Inflammatory macrophage (primary cell): ENCODE data around the gene RDH16.
"Not testable (repeated sequence)": the region's sequence is repeated elsewhere in the genome, so short reads cannot be mapped to it uniquely, and the experiment has no call there.

Source experiments
- DNase-seq, 2 donors: peaks; one replicate each; pipeline ENCODE4 v3.0.0-alpha.2; 2020 to 2022

RDH16 gene

GRCh38 chr12:56916996-56917333, 40.4 kb downstream of the RDH16 start:
- DNase-seq = no peak

GRCh38 chr12:56916296-56916995, 41.0 kb downstream of the RDH16 start:
- no peak for DNase-seq

- DNase-seq = no peak
Observed at GRCh38 chr12:56914724-56915123, 42.7 kb downstream of the RDH16 start.

GRCh38 chr12:56914256-56914655, 43.2 kb downstream of the RDH16 start:
- no peak for DNase-seq

GRCh38 chr12:56909403-56909802, 48.0 kb downstream of the RDH16 start:
- not testable (repeated sequence) for DNase-seq

GRCh38 chr12:56908136-56908535, 49.3 kb downstream of the RDH16 start:
- no peak for DNase-seq

- no peak for DNase-seq
Observed at GRCh38 chr12:56905852-56906251, 51.6 kb downstream of the RDH16 start.

GRCh38 chr12:56903374-56903773, 54.0 kb downstream of the RDH16 start:
- DNase-seq = no peak
